Measurements from ENCODE around the gene PTPRA. TPM values are rescaled to one million over a fixed set of nuclear protein-coding genes. Genes with fewer than 3 reads are reported as not detected.

The PTPRA gene
- total RNA-seq, 1 experiment from 2014 or later, result 45.2 TPM

DNA sequence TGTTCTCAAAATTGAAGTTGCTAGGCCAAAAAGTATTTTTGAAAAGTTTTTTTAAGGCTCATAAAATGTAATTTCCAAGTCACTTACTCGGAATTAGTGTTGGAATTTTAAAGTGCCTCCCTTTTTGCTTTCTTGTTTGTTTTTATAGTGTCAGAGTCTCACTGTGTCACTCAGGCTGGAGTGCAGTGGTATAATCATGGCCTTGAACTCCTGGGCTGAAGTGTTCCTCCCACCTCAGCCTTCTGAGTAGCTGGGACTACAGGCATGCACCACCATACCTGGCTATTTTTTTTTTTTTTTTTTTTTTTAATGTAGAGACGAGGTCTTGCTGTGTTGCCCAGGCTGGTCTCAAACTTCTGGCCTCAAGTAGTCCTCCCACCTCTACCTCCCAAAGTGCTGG lies 130.1 kb downstream of the PTPRA start:
- TF ChIP-seq, protein P1, sequence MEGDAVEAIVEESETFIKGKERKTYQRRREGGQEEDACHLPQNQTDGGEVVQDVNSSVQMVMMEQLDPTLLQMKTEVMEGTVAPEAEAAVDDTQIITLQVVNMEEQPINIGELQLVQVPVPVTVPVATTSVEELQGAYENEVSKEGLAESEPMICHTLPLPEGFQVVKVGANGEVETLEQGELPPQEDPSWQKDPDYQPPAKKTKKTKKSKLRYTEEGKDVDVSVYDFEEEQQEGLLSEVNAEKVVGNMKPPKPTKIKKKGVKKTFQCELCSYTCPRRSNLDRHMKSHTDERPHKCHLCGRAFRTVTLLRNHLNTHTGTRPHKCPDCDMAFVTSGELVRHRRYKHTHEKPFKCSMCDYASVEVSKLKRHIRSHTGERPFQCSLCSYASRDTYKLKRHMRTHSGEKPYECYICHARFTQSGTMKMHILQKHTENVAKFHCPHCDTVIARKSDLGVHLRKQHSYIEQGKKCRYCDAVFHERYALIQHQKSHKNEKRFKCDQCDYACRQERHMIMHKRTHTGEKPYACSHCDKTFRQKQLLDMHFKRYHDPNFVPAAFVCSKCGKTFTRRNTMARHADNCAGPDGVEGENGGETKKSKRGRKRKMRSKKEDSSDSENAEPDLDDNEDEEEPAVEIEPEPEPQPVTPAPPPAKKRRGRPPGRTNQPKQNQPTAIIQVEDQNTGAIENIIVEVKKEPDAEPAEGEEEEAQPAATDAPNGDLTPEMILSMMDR (conservative IDR thresholded peaks at IDR 0.05), result no peak
- H3K9ac ChIP-seq (ENCODE audit: extremely low read depth, insufficient read length, low read length), result no peak overlapping the region
- peaks cover 14 to 32% (median 23%) of the 10 kb centered on the region in 3 experiments; a peak in 5 of 7 replicates for H3K36me3 Mint-ChIP-seq (ENCODE audit: insufficient read depth in 1 of 3, low read depth in 3 of 3)
- H4K91ac ChIP-seq (ENCODE audit: insufficient read length, low read depth, low read length), result no peak overlapping the region
- no peaks in the 10 kb centered on the region for H3K23me2 ChIP-seq (ENCODE audit: insufficient read length, low read depth, low read length, poor library complexity, severe bottlenecking)
- H3K23ac ChIP-seq (ENCODE audit: insufficient read length, low read depth, low read length), result no peak overlapping the region
- no peaks in the 10 kb centered on the region; the same call in 1 of the 2 replicates for H3K4me1 ChIP-seq (ENCODE audit: insufficient read depth, low read length)
- H3K9me3 Mint-ChIP-seq, result no peaks in the 10 kb centered on the region
- H3K4me3 Mint-ChIP-seq, result no peak overlapping the region
- no peak overlapping the region for H2BK20ac ChIP-seq (ENCODE audit: low read depth, low read length, poor library complexity, severe bottlenecking)
- no peak overlapping the region for H2BK12ac ChIP-seq (ENCODE audit: insufficient read length, low read depth, low read length)
- no peaks in the 10 kb centered on the region for H3K79me1 ChIP-seq (ENCODE audit: insufficient read depth, low read depth, low read length, poor library complexity, severe bottlenecking)
- WGBS (ENCODE audit: extremely low coverage, insufficient read length, low lambda C conversion rate), result no CpG with 5 or more reads among the region's 2 CpGs
- H3K4ac ChIP-seq (ENCODE audit: low read depth, low read length), result no peak overlapping the region
- DNase-seq, result no peak
- no peak overlapping the region for H3K27ac Mint-ChIP-seq
- H2AK5ac ChIP-seq (ENCODE audit: insufficient read length, low read length), result no peak overlapping the region
- H3K18ac ChIP-seq (ENCODE audit: insufficient read length, low read depth, low read length), result no peak overlapping the region
- no peak overlapping the region for H2AFZ ChIP-seq (ENCODE audit: low read length)
- no peak overlapping the region for H2BK15ac ChIP-seq (ENCODE audit: low read depth, low read length)
- no peaks in the 10 kb centered on the region for H3K9me3 ChIP-seq (ENCODE audit: control insufficient read depth, low read depth, low read length)
- H3K14ac ChIP-seq (ENCODE audit: insufficient read depth, low read length), result no peak overlapping the region
- H3K4me2 ChIP-seq (ENCODE audit: insufficient read depth, insufficient read length, low read length), result no peak overlapping the region
- H2BK120ac ChIP-seq (ENCODE audit: low read depth, low read length, poor library complexity, severe bottlenecking), result no peak overlapping the region
- H4K5ac ChIP-seq (ENCODE audit: insufficient read length, low read depth, low read length), result no peak overlapping the region
- no peaks in the 10 kb centered on the region for H4K20me1 ChIP-seq (ENCODE audit: control insufficient read depth, insufficient read depth, insufficient read length)
- no peaks in the 10 kb centered on the region for H3K79me2 ChIP-seq (ENCODE audit: insufficient read depth, low read length)
- no peak overlapping the region for H4K8ac ChIP-seq (replicated peaks; ENCODE audit: insufficient read length, low read depth, low read length)
- H2BK5ac ChIP-seq (ENCODE audit: insufficient read length, low read length), result no peak overlapping the region
- no peaks in the 10 kb centered on the region for H3K27me3 Mint-ChIP-seq (ENCODE audit: low read depth)
- no peak overlapping the region for H3K56ac ChIP-seq (ENCODE audit: insufficient read length, low read depth, low read length)
- peaks cover 7 to 10% of the 10 kb centered on the region in 2 experiments; a peak in 3 of 4 replicates for H3K4me1 Mint-ChIP-seq
- no peaks in the 10 kb centered on the region for H3K27me3 ChIP-seq (ENCODE audit: insufficient read depth, low read length)
- no peak overlapping the region for H3T11ph ChIP-seq (ENCODE audit: low read length)
- no peak overlapping the region for H3K27ac ChIP-seq (ENCODE audit: insufficient read length, low read depth, low read length)
